Fibroblast of mammary gland (primary cell): ENCODE data around the gene BCAR3.
A peak's percentile ranks its signal among the peaks of the same experiment; 100 is the strongest.

Experiments
- DNase-seq: peaks from one replicate; pipeline ENCODE4 v3.0.0-alpha.2; 2010; ENCODE audit warnings: low read depth
- H3K4me3 ChIP-seq: 2 replicates; pipeline ENCODE4 v1.5.1; 2011; ENCODE audit warnings: low read depth, mild to moderate bottlenecking, low read length, moderate library complexity; ENCODE audit not compliant: control insufficient read depth
- CTCF ChIP-seq: conservative IDR thresholded peaks from 2 replicates; pipeline ENCODE4 v1.5.1; 2011; ENCODE audit warnings: low read depth, low read length, inconsistent platforms; ENCODE audit not compliant: control insufficient read depth, insufficient read depth

The BCAR3 gene

GRCh38 chr1:93648656-93649055 is 33.0 kb downstream of the BCAR3 start:
- DNase-seq, result no peak
- no peak for TF ChIP-seq CTCF
- H3K4me3 ChIP-seq, result no peak overlapping the region

GRCh38 chr1:93641527-93641926 is 40.1 kb downstream of the BCAR3 start:
- TF ChIP-seq CTCF, result no peak
- peak; percentile 31 for DNase-seq

GRCh38 chr1:93640656-93641440 is 40.8 kb downstream of the BCAR3 start:
- no peak for TF ChIP-seq CTCF
- H3K4me3 ChIP-seq, result no peak overlapping the region
- DNase-seq, result no peak

More at GRCh38 chr1:93641527-93641926, 40.1 kb downstream of the BCAR3 start:
- H3K4me3 ChIP-seq, result no peak overlapping the region

- H3K4me3 ChIP-seq, result no peak overlapping the region
- DNase-seq, result no peak
- TF ChIP-seq CTCF, result no peak
Measured at GRCh38 chr1:93638981-93639380, 42.7 kb downstream of the BCAR3 start.

- DNase-seq, result no peak
- H3K4me3 ChIP-seq, result no peak overlapping the region
- no peak for TF ChIP-seq CTCF
Measured at GRCh38 chr1:93638307-93638847, 43.3 kb downstream of the BCAR3 start.

- H3K4me3 ChIP-seq, result no peak overlapping the region
- no peak for DNase-seq
- no peak for TF ChIP-seq CTCF
Measured at GRCh38 chr1:93636712-93637111, 44.9 kb downstream of the BCAR3 start.
